ENCODE measurements around the gene MAX.

MAX gene

GRCh38 chr14:65072256-65072655 lies 30.1 kb downstream of the MAX start:
- no peak for DNase-seq

GRCh38 chr14:65071544-65071943 lies 30.8 kb downstream of the MAX start:
- no peak for DNase-seq

GRCh38 chr14:65070471-65070976 lies 31.8 kb downstream of the MAX start:
- no peak for DNase-seq

GRCh38 chr14:65069874-65070413 lies 32.4 kb downstream of the MAX start:
- DNase-seq: no peak

GRCh38 chr14:65065719-65066118 lies 36.6 kb downstream of the MAX start:
- no peak for DNase-seq

- DNase-seq: no peak
Measured at GRCh38 chr14:65062096-65063075, 39.9 kb downstream of the MAX start.

GRCh38 chr14:65057695-65058094 lies 44.6 kb downstream of the MAX start:
- no peak for DNase-seq

- DNase-seq: peak in 1 of 2 donors; percentile 23
Measured at GRCh38 chr14:65054471-65055085, 47.7 kb downstream of the MAX start.

GRCh38 chr14:65053466-65053865 lies 48.9 kb downstream of the MAX start:
- no peak for DNase-seq

GRCh38 chr14:65052832-65053231 lies 49.5 kb downstream of the MAX start:
- no peak for DNase-seq

GRCh38 chr14:65045709-65046108 lies 56.6 kb downstream of the MAX start:
- no peak for DNase-seq

- DNase-seq: no peak
Measured at GRCh38 chr14:65045006-65045405, 57.3 kb downstream of the MAX start.

- DNase-seq: peak; percentile 13 to 84
Measured at GRCh38 chr14:65044596-65044959, 57.7 kb downstream of the MAX start.

- no peak for DNase-seq
Measured at GRCh38 chr14:65043893-65044595, 58.3 kb downstream of the MAX start.

- DNase-seq: peak; percentile 23 to 82
Measured at GRCh38 chr14:65042731-65043372, 59.5 kb downstream of the MAX start.

GRCh38 chr14:65042296-65042695 lies 60.0 kb downstream of the MAX start:
- DNase-seq: no peak

GRCh38 chr14:65041434-65041915 lies 60.8 kb downstream of the MAX start:
- no peak for DNase-seq

GRCh38 chr14:65040666-65041433 lies 61.5 kb downstream of the MAX start:
- DNase-seq: no peak

GRCh38 chr14:65038966-65039365 lies 63.4 kb downstream of the MAX start:
- no peak for DNase-seq

- no peak for DNase-seq
Measured at GRCh38 chr14:65035049-65035448, 67.3 kb downstream of the MAX start.

- DNase-seq: no peak
Measured at GRCh38 chr14:65034021-65034420, 68.3 kb downstream of the MAX start.

GRCh38 chr14:65033181-65033580 lies 69.1 kb downstream of the MAX start:
- DNase-seq: no peak

Data from bone marrow (tissue), 2 donors.